Heart right ventricle (tissue), 16 donors: Measurements from ENCODE around the gene TRIM2. TPM values are rescaled to one million over a fixed set of nuclear protein-coding genes. Genes with fewer than 3 reads are reported as not detected.
A peak's percentile ranks its signal among the peaks of the same experiment; 100 is the strongest.

Experiments
- ATAC-seq, 8 donors: fragments of 200-7000 bp; cut with Tn5 transposase; one replicate each; pipeline ENCODE4 v1.9.1; 2020; ENCODE audit warnings: mild to moderate bottlenecking in 8 of 8, moderate library complexity in 8 of 8, moderate number of reproducible peaks in 1 of 8
- DNase-seq, 2 donors: peaks; one replicate each; pipeline ENCODE4 v3.0.0-alpha.2; 2020
- H3K27ac ChIP-seq, 10 donors: fragments of 200-600 bp; sonication (generic) in 2 of 10; one replicate each; pipeline versions ENCODE4 v1.5.0 to v1.8.0; 2020 to 2022; ENCODE audit warnings: mild to moderate bottlenecking in 3 of 10
- H3K27me3 ChIP-seq, 7 donors: fragments of 200-600 bp; one replicate each; pipeline ENCODE4 v1.8.0; 2021 to 2022; ENCODE audit warnings: mild to moderate bottlenecking in 2 of 7
- H3K36me3 ChIP-seq, 9 donors: fragments of 200-600 bp; sonication (generic) in 1 of 9; one replicate each; pipeline versions ENCODE4 v1.5.0 to v1.8.0; 2020 to 2022; ENCODE audit warnings: mild to moderate bottlenecking in 2 of 9
- H3K4me1 ChIP-seq, 9 donors: fragments of 200-600 bp; sonication (generic) in 1 of 9; one replicate each; pipeline versions ENCODE4 v1.5.0 to v1.8.0; 2020 to 2022; ENCODE audit warnings: mild to moderate bottlenecking in 4 of 9
- H3K4me3 ChIP-seq, 10 donors: fragments of 200-600 bp; sonication (generic) in 2 of 10; one replicate each; pipeline versions ENCODE4 v1.5.0 to v1.8.0; 2020 to 2022; ENCODE audit warnings: mild to moderate bottlenecking in 7 of 10, moderate library complexity in 2 of 10
- H3K9me3 ChIP-seq, 11 donors: fragments of 200-600 bp in 10 of 11; sonication (generic) in 2 of 11; one replicate each; pipeline versions ENCODE4 v1.5.0 to v1.8.0; 2013 to 2022; ENCODE audit warnings: mild to moderate bottlenecking in 2 of 11, control low read depth in 1 of 11, moderate library complexity in 1 of 11
- WGBS, 2 donors: extraction: QIAGEN DNeasy Blood & Tissue Kit; methylation state at CpG; one replicate each; pipeline ENCODE4 v1.1.7; 2013; ENCODE audit warnings: inconsistent platforms in 1 of 2; 5-methylcytosine and 5-hydroxymethylcytosine counted together
- intact Hi-C, 10 donors: fragments of 100-400 bp; cut with DNase I; formaldehyde crosslinking; loops; one replicate each; pipeline versions ENCODE4 v1.11.1 to v1.14.2; 2022
- polyA plus RNA-seq, 2 donors: library from polyadenylated mRNA; stranded (reverse); fragments of 200-250 nt; gene quantifications; one replicate each; pipeline ENCODE4 v1.2.3, GENCODE V29; 2013
- total RNA-seq, 10 donors: library from RNA; stranded (reverse); fragmentation: NEBNext Ultra II Directional in 3 of 10; extraction: Animal tissue kit (Norgen Biotek cat#: 25700) in 3 of 10; gene quantifications; one replicate each; pipeline versions ENCODE4 v1.2.1 to v1.2.4, GENCODE V29; 2021 to 2023
- TF ChIP-seq, protein P1 (sequence below), 9 donors: fragments of 200-600 bp; sonication (generic) in 2 of 9; IDR thresholded peaks; one replicate each; pipeline versions ENCODE4 v1.5.0 to v1.8.0; 2021 to 2022; ENCODE audit warnings: antibody characterized with exemption in 9 of 9, mild to moderate bottlenecking in 5 of 9, moderate library complexity in 1 of 9
- donor health status: Arrhythmogenic right ventricular cardiomyopathy.
- donor health status: ischemic (EF 13 %, LVEDD 7.1; RV severe dilation, severe dysfunction).
- donor health status: healthy with polysubstance abuse.
- donor health status: DM: no; HTN: yes; CAD: no.
- donor health status: DM: no; HTN: no; CAD: no.
- donor health status: ischemic (EF 25% LVEDD 6.9; RV normal size, moderate dysfunction).
- donor health status: ischemic (EF 25% LVEDD 5.7; RV mildly dilated, moderate dysfunction).
- donor health status: healthy.
- donor health status: DM: yes; HTN: yes; CAD: no.
- donor health status: Ischemic cardiomyopathy.
- donor health status: ischemic (EF 35%, LVEDD 5.7; RV mildly dilated, moderate dysfunction).
- donor health status: nonischemic (EF 11% LVEDD 7.7; RV severe dilation, severe dysfunction).
- donor health status: DM: yes; HTN: yes; CAD: no.
- donor health status: PGD.
- donor health status: ischemic (EF 29% LVEDD 5.4; RV normal size, mild dysfunction).
- donor health status: nonischemic (EF 23%, LVEDD 6.1; RV moderate dilation, normal function).

The TRIM2 gene
- total and polyA plus RNA-seq, 12 donors, result 2.8 to 33.2 (median 20.5) TPM

GRCh38 chr4:153362184-153362583 lies 157.9 kb downstream of the TRIM2 start:
- 53 to 71% methylated on average over 3 of the region's 3 CpGs for WGBS, 2 donors
- no peaks in the 10 kb centered on the region for H3K4me1 ChIP-seq
- H3K9me3 ChIP-seq, result peaks cover 0 to 7% (median 0%) of the 10 kb centered on the region in 11 donors
- TF ChIP-seq, protein P1, sequence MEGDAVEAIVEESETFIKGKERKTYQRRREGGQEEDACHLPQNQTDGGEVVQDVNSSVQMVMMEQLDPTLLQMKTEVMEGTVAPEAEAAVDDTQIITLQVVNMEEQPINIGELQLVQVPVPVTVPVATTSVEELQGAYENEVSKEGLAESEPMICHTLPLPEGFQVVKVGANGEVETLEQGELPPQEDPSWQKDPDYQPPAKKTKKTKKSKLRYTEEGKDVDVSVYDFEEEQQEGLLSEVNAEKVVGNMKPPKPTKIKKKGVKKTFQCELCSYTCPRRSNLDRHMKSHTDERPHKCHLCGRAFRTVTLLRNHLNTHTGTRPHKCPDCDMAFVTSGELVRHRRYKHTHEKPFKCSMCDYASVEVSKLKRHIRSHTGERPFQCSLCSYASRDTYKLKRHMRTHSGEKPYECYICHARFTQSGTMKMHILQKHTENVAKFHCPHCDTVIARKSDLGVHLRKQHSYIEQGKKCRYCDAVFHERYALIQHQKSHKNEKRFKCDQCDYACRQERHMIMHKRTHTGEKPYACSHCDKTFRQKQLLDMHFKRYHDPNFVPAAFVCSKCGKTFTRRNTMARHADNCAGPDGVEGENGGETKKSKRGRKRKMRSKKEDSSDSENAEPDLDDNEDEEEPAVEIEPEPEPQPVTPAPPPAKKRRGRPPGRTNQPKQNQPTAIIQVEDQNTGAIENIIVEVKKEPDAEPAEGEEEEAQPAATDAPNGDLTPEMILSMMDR (IDR thresholded peaks at IDR 0.05), result no peak
- intact Hi-C loops, result no loop called here
- no peak for DNase-seq
- no peaks in the 10 kb centered on the region for H3K36me3 ChIP-seq
- H3K27ac ChIP-seq, result no peak overlapping the region
- ATAC-seq, result no peak
- no peak overlapping the region for H3K4me3 ChIP-seq
- H3K27me3 ChIP-seq, result no peaks in the 10 kb centered on the region

DNA sequence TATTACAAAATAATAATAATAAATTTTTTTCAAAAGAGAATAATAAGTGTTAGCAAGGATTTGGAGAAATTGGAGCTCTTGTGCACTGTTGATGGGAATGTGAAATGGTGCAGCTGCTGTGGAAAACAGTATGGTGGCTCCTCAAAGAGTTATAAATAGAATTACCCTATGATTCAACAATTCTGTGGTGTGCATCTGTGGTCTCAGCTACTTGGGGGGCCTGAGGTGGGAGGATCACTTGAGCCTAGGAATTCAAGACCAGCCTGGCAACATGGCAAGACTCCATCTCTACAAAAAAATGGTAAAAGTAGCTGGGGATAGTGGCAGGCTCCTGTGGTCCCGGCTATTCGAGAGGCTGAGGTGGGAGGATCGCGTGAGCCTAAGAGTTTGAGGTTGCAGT lies 159.8 kb downstream of the TRIM2 start:
- H3K4me1 ChIP-seq, result no peaks in the 10 kb centered on the region
- H3K27ac ChIP-seq, result no peak overlapping the region
- peaks cover 0 to 7% (median 0%) of the 10 kb centered on the region in 11 donors for H3K9me3 ChIP-seq
- intact Hi-C loops, result no loop called here
- H3K4me3 ChIP-seq, result no peak overlapping the region
- no peaks in the 10 kb centered on the region for H3K27me3 ChIP-seq
- ATAC-seq, result no peak
- 99% methylated on average over 4 of the region's 4 CpGs for WGBS, 2 donors
- H3K36me3 ChIP-seq, result no peaks in the 10 kb centered on the region
- TF ChIP-seq, protein P1 (IDR thresholded peaks at IDR 0.05), result no peak
- DNase-seq, result no peak

DNA sequence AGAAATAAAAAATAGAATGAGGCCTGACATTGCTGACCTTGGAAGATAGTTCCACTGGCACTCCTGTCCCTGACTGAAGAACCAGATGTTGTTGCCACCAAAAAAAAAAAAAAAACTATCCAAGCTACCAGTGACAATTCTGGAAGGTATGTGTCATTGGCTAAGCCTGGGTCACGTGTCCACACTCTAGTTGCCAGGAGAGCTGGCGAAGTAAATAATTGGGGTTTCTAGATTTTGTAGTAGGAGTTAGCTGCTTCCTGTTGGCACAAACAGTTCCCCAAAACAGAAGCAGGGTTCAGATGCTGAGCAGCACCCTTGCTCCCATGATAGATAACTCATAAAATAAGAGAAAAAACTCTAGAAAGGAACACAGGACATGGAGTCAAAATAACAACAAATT lies 160.8 kb downstream of the TRIM2 start:
- Histone ChIP-seq H3K4me1 (no peaks in the 10 kb centered on the region), H3K27me3 (no peaks in the 10 kb centered on the region), H3K36me3 (no peaks in the 10 kb centered on the region), H3K27ac (no peak overlapping the region), H3K4me3 (no peak overlapping the region), H3K9me3 (peaks cover 0 to 7% (median 0%) of the 10 kb centered on the region in 11 donors)
- DNase-seq, result no peak
- whole genome bisulfite sequencing, 2 donors, result 97 to 98% methylated on average over 2 of the region's 2 CpGs
- TF ChIP-seq, protein P1 (IDR thresholded peaks at IDR 0.05), result no peak
- intact Hi-C loops, result no loop called here
- ATAC-seq, result peak in 2 of 8 donors; percentile 11 to 49

GRCh38 chr4:153366486-153366885 lies 162.2 kb downstream of the TRIM2 start:
- WGBS, 2 donors, result 87 to 92% methylated on average over 1 of the region's 1 CpG
- DNase-seq (no peak), ATAC-seq (no peak)
- H3K4me3 ChIP-seq, result no peak overlapping the region
- no peak overlapping the region for H3K27ac ChIP-seq
- H3K27me3 ChIP-seq, result no peaks in the 10 kb centered on the region
- no peaks in the 10 kb centered on the region for H3K36me3 ChIP-seq
- H3K9me3 ChIP-seq, result peaks cover 0 to 7% (median 0%) of the 10 kb centered on the region in 11 donors
- intact Hi-C loops, result no loop called here
- TF ChIP-seq, protein P1 (IDR thresholded peaks at IDR 0.05), result no peak
- H3K4me1 ChIP-seq, result no peaks in the 10 kb centered on the region
